Karpas-422 (cell line): ENCODE measurements around the gene LRRC74B. TPM values are rescaled to one million over a fixed set of nuclear protein-coding genes. Genes with fewer than 3 reads are reported as not detected.

Experiments used
- DNase-seq: peaks from one replicate; pipeline ENCODE4 v3.0.0-alpha.2; 2015
- H2AFZ ChIP-seq: fragments of 200-600 bp; sonication (generic); 2 replicates; pipeline ENCODE4 v1.6.1; 2014; ENCODE audit warnings: antibody characterized with exemption, low read length, mixed read lengths
- H3K27ac ChIP-seq: fragments of 200-600 bp; sonication (generic); 2 replicates; pipeline ENCODE4 v1.5.1; 2014; ENCODE audit warnings: mild to moderate bottlenecking, low read length, moderate library complexity
- H3K27me3 ChIP-seq: fragments of 200-600 bp; sonication (generic); 2 replicates; pipeline ENCODE4 v1.6.1; 2014; ENCODE audit warnings: low read length, mixed read lengths
- H3K36me3 ChIP-seq: fragments of 200-600 bp; sonication (generic); 2 replicates; pipeline ENCODE4 v1.6.1; 2014; ENCODE audit warnings: low read length, mixed read lengths; ENCODE audit not compliant: insufficient read depth
- H3K4me1 ChIP-seq: fragments of 200-600 bp; sonication (generic); 2 replicates; pipeline ENCODE4 v1.6.1; 2014; ENCODE audit warnings: mild to moderate bottlenecking, low read length, mixed read lengths
- H3K4me2 ChIP-seq: fragments of 200-600 bp; sonication (generic); 2 replicates; pipeline ENCODE4 v1.6.1; 2014; ENCODE audit warnings: low read length, low read depth, mild to moderate bottlenecking; ENCODE audit not compliant: poor library complexity, severe bottlenecking
- H3K4me3 ChIP-seq: fragments of 200-600 bp; sonication (generic); 2 replicates; pipeline ENCODE4 v1.5.1; 2014; ENCODE audit warnings: mild to moderate bottlenecking, antibody characterized with exemption, low read length, mixed read lengths
- H3K79me2 ChIP-seq: fragments of 200-600 bp; sonication (generic); 2 replicates; pipeline ENCODE4 v1.6.1; 2014; ENCODE audit warnings: mild to moderate bottlenecking, low read length, mixed read lengths
- H3K9ac ChIP-seq: fragments of 200-600 bp; sonication (generic); 2 replicates; pipeline ENCODE4 v1.6.0; 2014; ENCODE audit warnings: low read length
- H3K9me2 ChIP-seq: fragments of 200-600 bp; sonication (generic), shearing (Covaris generic); replicated peaks from 2 replicates; pipeline ENCODE4 v1.6.0; 2014; ENCODE audit warnings: mild to moderate bottlenecking, low read length, moderate library complexity; ENCODE audit not compliant: insufficient read depth
- H3K9me3 ChIP-seq: fragments of 300-700, 200-600 bp; sonication (generic); 2 replicates; pipeline ENCODE4 v1.6.1; 2014; ENCODE audit warnings: low read length, mixed read lengths
- H4K20me1 ChIP-seq: fragments of 200-600 bp; sonication (generic); 2 replicates; pipeline ENCODE4 v1.6.1; 2014; ENCODE audit warnings: mild to moderate bottlenecking, antibody characterized with exemption, low read length, low read depth; ENCODE audit not compliant: insufficient read depth
- total RNA-seq: library from RNA; depleted of rRNA; stranded (reverse); fragments of >200 nt; shearing (Covaris generic); gene quantifications from 2 replicates; pipeline ENCODE4 v1.2.3, GENCODE V29; 2014; ENCODE audit warnings: low replicate concordance; rRNA removed

LRRC74B gene
- total RNA-seq, result not detected in 2 replicates

GRCh38 chr22:21045585-21046294, at the start of gene LRRC74B:
Gene LRRC74B, plus strand, starts transcription at chr22:21045946. Its CDS starts 41 bp downstream, at chr22:21045987.
- H3K27ac ChIP-seq, result peak within 1 kb of the TSS; percentile 78
- H3K9ac ChIP-seq, result peak within 1 kb of the TSS; percentile 60
- peak within 1 kb of the TSS; percentile 62 for H3K4me3 ChIP-seq
- H3K79me2 ChIP-seq, result no peaks in the 10 kb centered on the region
- no peaks in the 10 kb centered on the region for H3K9me3 ChIP-seq
- peak; percentile 96 for DNase-seq
- no peaks in the 10 kb centered on the region for H3K27me3 ChIP-seq
- peaks cover 27% of the 10 kb centered on the region for H3K4me1 ChIP-seq
- H3K36me3 ChIP-seq, result no peaks in the 10 kb centered on the region
- H4K20me1 ChIP-seq, result no peaks in the 10 kb centered on the region
- no peaks in the 10 kb centered on the region for H3K9me2 ChIP-seq
- peak within 1 kb of the TSS; percentile 75 for H3K4me2 ChIP-seq
- H2AFZ ChIP-seq, result peak within 1 kb of the TSS; percentile 39; the same call in 1 of the 2 replicates

- Histone ChIP-seq H3K27ac (no peak overlapping the region), H3K27me3 (no peaks in the 10 kb centered on the region), H3K79me2 (peaks cover 13% of the 10 kb centered on the region), H3K36me3 (no peaks in the 10 kb centered on the region; the same call in 1 of the 2 replicates), H2AFZ (no peak overlapping the region), H3K9me3 (no peaks in the 10 kb centered on the region), H3K4me2 (no peak overlapping the region), H3K4me1 (peaks cover 11% of the 10 kb centered on the region), H3K4me3 (no peak overlapping the region), H4K20me1 (no peaks in the 10 kb centered on the region), H3K9me2 (no peaks in the 10 kb centered on the region), H3K9ac (no peak overlapping the region)
- DNase-seq, result no peak
These were observed 49.7 kb upstream of the LRRC74B start for GRCh38 chr22:20996031-20996410.

- Histone ChIP-seq H3K9me3 (no peaks in the 10 kb centered on the region), H3K4me2 (no peak overlapping the region), H3K9ac (no peak overlapping the region), H3K27ac (no peak overlapping the region), H3K4me1 (peaks cover 17% of the 10 kb centered on the region), H3K79me2 (peaks cover 18% of the 10 kb centered on the region), H3K4me3 (no peak overlapping the region), H3K27me3 (no peaks in the 10 kb centered on the region), H3K36me3 (no peaks in the 10 kb centered on the region; the same call in 1 of the 2 replicates), H3K9me2 (no peaks in the 10 kb centered on the region), H2AFZ (no peak overlapping the region), H4K20me1 (no peaks in the 10 kb centered on the region)
- DNase-seq, result no peak
These were observed 48.9 kb upstream of the LRRC74B start for GRCh38 chr22:20996598-20997535.

- Histone ChIP-seq H2AFZ (no peak overlapping the region), H4K20me1 (peaks cover under 1% of the 10 kb centered on the region; the same call in 1 of the 2 replicates), H3K9ac (no peak overlapping the region), H3K9me2 (no peaks in the 10 kb centered on the region), H3K9me3 (no peaks in the 10 kb centered on the region), H3K27ac (no peak overlapping the region), H3K27me3 (no peaks in the 10 kb centered on the region), H3K79me2 (peaks cover 18% of the 10 kb centered on the region), H3K4me1 (peaks cover 17% of the 10 kb centered on the region), H3K4me2 (no peak overlapping the region), H3K4me3 (no peak overlapping the region), H3K36me3 (no peaks in the 10 kb centered on the region; the same call in 1 of the 2 replicates)
- no peak for DNase-seq
These were observed 48.0 kb upstream of the LRRC74B start for GRCh38 chr22:20997536-20998257.

- H4K20me1 ChIP-seq, result peaks cover 3% of the 10 kb centered on the region; the same call in 1 of the 2 replicates
- H3K9me3 ChIP-seq, result no peaks in the 10 kb centered on the region
- H3K79me2 ChIP-seq, result peaks cover 28% of the 10 kb centered on the region
- no peaks in the 10 kb centered on the region for H3K27me3 ChIP-seq
- peaks cover 27% of the 10 kb centered on the region for H3K4me1 ChIP-seq
- H2AFZ ChIP-seq, result no peak overlapping the region
- H3K27ac ChIP-seq, result no peak overlapping the region
- peak; percentile 56 for DNase-seq
- H3K9me2 ChIP-seq, result no peaks in the 10 kb centered on the region
- no peaks in the 10 kb centered on the region; the same call in 1 of the 2 replicates for H3K36me3 ChIP-seq
- no peak overlapping the region for H3K4me3 ChIP-seq
- no peak overlapping the region for H3K9ac ChIP-seq
- H3K4me2 ChIP-seq, result no peak overlapping the region
These were observed 47.1 kb upstream of the LRRC74B start for GRCh38 chr22:20998411-20999336.

GRCh38 chr22:20999350-21000206, 46.2 kb upstream of the LRRC74B start:
- DNase-seq, result no peak
- peak overlapping the region; percentile 100; the same call in 1 of the 2 replicates for H3K9ac ChIP-seq
- H3K9me3 ChIP-seq, result no peaks in the 10 kb centered on the region
- H2AFZ ChIP-seq, result no peak overlapping the region
- H3K9me2 ChIP-seq, result no peaks in the 10 kb centered on the region
- no peaks in the 10 kb centered on the region for H3K27me3 ChIP-seq
- peaks cover 32% of the 10 kb centered on the region for H3K79me2 ChIP-seq
- peaks cover 3% of the 10 kb centered on the region; the same call in 1 of the 2 replicates for H4K20me1 ChIP-seq
- peaks cover 30% of the 10 kb centered on the region for H3K4me1 ChIP-seq
- H3K4me3 ChIP-seq, result no peak overlapping the region; the same call in 1 of the 2 replicates
- no peaks in the 10 kb centered on the region; the same call in 1 of the 2 replicates for H3K36me3 ChIP-seq
- H3K4me2 ChIP-seq, result peak overlapping the region; percentile 95
- H3K27ac ChIP-seq, result no peak overlapping the region
